Sigmoid colon (tissue), 4 donors: ENCODE data around the gene GRIA1.
"Not testable (repeated sequence)": the region's sequence is repeated elsewhere in the genome, so short reads cannot be mapped to it uniquely, and the experiment has no call there.

Experiments used
- CTCF ChIP-seq, 4 experiments: fragments of 450-650 bp in 3 of 4; fragments of 200-600 bp in 1 of 4; IDR thresholded peaks; one replicate each; pipeline ENCODE4 v1.5.1; 2016 to 2019; ENCODE audit warnings: antibody characterized with exemption in 4 of 4, mild to moderate bottlenecking in 3 of 4, moderate library complexity in 2 of 4
- EP300 ChIP-seq, 4 donors: sonication (generic); formaldehyde crosslinking; IDR thresholded peaks; one replicate each; pipeline ENCODE4 v1.6.1; 2017; ENCODE audit warnings: antibody characterized with exemption in 4 of 4
- POLR2A ChIP-seq, 2 donors: fragments of 450-650 bp; IDR thresholded peaks; one replicate each; pipeline ENCODE4 v1.6.1; 2016; ENCODE audit warnings: antibody characterized with exemption in 2 of 2, mild to moderate bottlenecking in 2 of 2, moderate library complexity in 2 of 2
- POLR2AphosphoS5 ChIP-seq, 4 donors: sonication (generic); formaldehyde crosslinking; IDR thresholded peaks; one replicate each; pipeline ENCODE4 v1.6.1; 2017; ENCODE audit warnings: antibody characterized with exemption in 4 of 4

- not testable (repeated sequence) for TF ChIP-seq CTCF, POLR2A, POLR2AphosphoS5, EP300 (IDR thresholded peaks at IDR 0.05)
Observed at GRCh38 chr5:153723022-153723610, 232.6 kb downstream of the GRIA1 start.
